Stomach (tissue), 4 donors: ENCODE measurements around the gene FAM110A.

ENCODE experiments used
- CTCF ChIP-seq, 7 experiments: fragments of 450-650 bp in 4 of 7; fragments of 200-600 bp in 3 of 7; sonication (generic) in 3 of 7; IDR thresholded peaks; one replicate each; pipeline ENCODE4 v1.5.1; 2016 to 2019; ENCODE audit warnings: antibody characterized with exemption in 7 of 7, control low read depth in 2 of 7, mild to moderate bottlenecking in 1 of 7
- EP300 ChIP-seq: sonication (generic); formaldehyde crosslinking; IDR thresholded peaks from one replicate; pipeline ENCODE4 v1.6.1; 2017; ENCODE audit warnings: antibody characterized with exemption
- POLR2A ChIP-seq, 4 donors: fragments of 450-650 bp; IDR thresholded peaks; one replicate each; pipeline ENCODE4 v1.6.1; 2016; ENCODE audit warnings: antibody characterized with exemption in 4 of 4, control low read depth in 2 of 4, mild to moderate bottlenecking in 1 of 4, moderate library complexity in 1 of 4

- no peak for TF ChIP-seq POLR2A (IDR thresholded peaks at IDR 0.05)
- TF ChIP-seq CTCF (IDR thresholded peaks at IDR 0.05): no peak
- no peak for TF ChIP-seq EP300
Measured at GRCh38 chr20:888057-888456, 54.5 kb downstream of the FAM110A start.
